Right renal cortex interstitium (tissue), 3 donors: ENCODE results near the gene PILRB. TPM values are rescaled to one million over a fixed set of nuclear protein-coding genes. Genes with fewer than 3 reads are reported as not detected.

ENCODE experiments used
- DNase-seq, 3 donors: peaks; one replicate each; pipeline ENCODE4 v3.0.0-alpha.2; 2013; ENCODE audit warnings: low read depth in 3 of 3, low spot score in 2 of 3
- polyA plus RNA-seq, 3 donors: library from polyadenylated mRNA; unstranded; fragments of 120-200 nt; gene quantifications; one replicate each; pipeline ENCODE4 v1.2.1, GENCODE V29; 2013; ENCODE audit not compliant: insufficient read length in 3 of 3

PILRB gene
- polyA plus RNA-seq, 3 donors, result 23.2 to 26.9 (median 23.8) TPM

GRCh38 chr7:100400656-100401055 lies 42.7 kb downstream of the PILRB start:
- DNase-seq, result no peak

- no peak for DNase-seq
These were observed 43.9 kb downstream of the PILRB start for GRCh38 chr7:100401811-100402210.

- no peak for DNase-seq
These were observed 44.3 kb downstream of the PILRB start for GRCh38 chr7:100402241-100402640.

GRCh38 chr7:100406767-100407166 lies 48.9 kb downstream of the PILRB start:
- DNase-seq, result no peak

GRCh38 chr7:100407285-100408180 lies 49.6 kb downstream of the PILRB start:
- DNase-seq, result peak in 2 of 3 donors; percentile 50 to 55

- DNase-seq, result no peak
These were observed 53.2 kb downstream of the PILRB start for GRCh38 chr7:100411101-100411500.

- no peak for DNase-seq
These were observed 55.4 kb downstream of the PILRB start for GRCh38 chr7:100413346-100413745.

- DNase-seq, result no peak
These were observed 56.0 kb downstream of the PILRB start for GRCh38 chr7:100413889-100414288.

- DNase-seq, result no peak
These were observed 57.5 kb downstream of the PILRB start for GRCh38 chr7:100415448-100415847.

Other genes starting within 250 kb of the PILRB start
- 10 to 100 TPM; 50.7 to 55.0 (median 54.9) TPM for gene TAF6, start 238.8 kb upstream of the PILRB start, polyA plus RNA-seq
- 10 to 100 TPM; 46.4 to 52.3 (median 50.7) TPM for gene CNPY4, start 238.5 kb upstream of the PILRB start, polyA plus RNA-seq
- gene MBLAC1, start 231.2 kb upstream of the PILRB start, polyA plus RNA-seq, result 1 to 10 TPM; 1.2 to 1.7 (median 1.3) TPM
- 100 to 1,000 TPM in 1 of 3 donors, 10 to 100 TPM in 2; 99.1 to 103 (median 99.7) TPM for gene LAMTOR4, start 209.2 kb upstream of the PILRB start, polyA plus RNA-seq
- gene TRAPPC14, start 199.4 kb upstream of the PILRB start, polyA plus RNA-seq, result 10 to 100 TPM; 15.1 to 19.5 (median 16.1) TPM
- 1 to 10 TPM; 4.8 to 5.2 (median 5.0) TPM for gene GAL3ST4, start 189.5 kb upstream of the PILRB start, polyA plus RNA-seq
- gene GPC2, start 180.7 kb upstream of the PILRB start, polyA plus RNA-seq, result 1 to 10 TPM; 6.3 to 7.3 (median 7.2) TPM
- gene STAG3, start 180.2 kb upstream of the PILRB start, polyA plus RNA-seq, result 10 to 100 TPM in 2 of 3 donors, 1 to 10 TPM in 1; 9.2 to 11.8 (median 10.5) TPM
- gene PVRIG, start 138.2 kb upstream of the PILRB start, polyA plus RNA-seq, result 1 to 10 TPM; 2.0 to 3.8 (median 3.1) TPM
- 1 to 10 TPM; 6.7 to 8.1 (median 6.8) TPM for gene SPDYE3, start 50.4 kb upstream of the PILRB start, polyA plus RNA-seq
- 1 to 10 TPM; 3.4 to 3.7 (median 3.5) TPM for gene PILRA, start 15.4 kb downstream of the PILRB start, polyA plus RNA-seq
- gene ZCWPW1, start 70.6 kb downstream of the PILRB start, polyA plus RNA-seq, result 1 to 10 TPM; 5.4 to 6.5 (median 5.4) TPM
- gene MEPCE, start 71.7 kb downstream of the PILRB start, polyA plus RNA-seq, result 10 to 100 TPM; 49.4 to 57.1 (median 51.9) TPM
- 10 to 100 TPM; 12.7 to 14.2 (median 13.9) TPM for gene PPP1R35, start 78.4 kb downstream of the PILRB start, polyA plus RNA-seq
- gene SPACDR, start 106.1 kb downstream of the PILRB start, polyA plus RNA-seq, result 1 to 10 TPM in 1 of 3 donors, under 1 TPM in 2; 0.58 to 1.4 (median 0.82) TPM
- 10 to 100 TPM; 28.6 to 35.0 (median 29.4) TPM for gene TSC22D4, start 121.1 kb downstream of the PILRB start, polyA plus RNA-seq
- gene NYAP1, start 125.8 kb downstream of the PILRB start, polyA plus RNA-seq, result 1 to 10 TPM; 1.3 to 1.8 (median 1.4) TPM
- gene AGFG2, start 181.1 kb downstream of the PILRB start, polyA plus RNA-seq, result 10 to 100 TPM; 10.4 to 12.1 (median 10.4) TPM
- 1 to 10 TPM in 2 of 3 donors, under 1 TPM in 1; 0.82 to 1.7 (median 1.6) TPM for gene SAP25, start 215.8 kb downstream of the PILRB start, polyA plus RNA-seq
- 10 to 100 TPM; 22.9 to 25.5 (median 23.3) TPM for gene LRCH4, start 228.0 kb downstream of the PILRB start, polyA plus RNA-seq
- 1 to 10 TPM; 1.3 to 1.4 (median 1.4) TPM for gene FBXO24, start 228.2 kb downstream of the PILRB start, polyA plus RNA-seq
- 10 to 100 TPM; 76.9 to 87.6 (median 81.8) TPM for gene PCOLCE, start 244.2 kb downstream of the PILRB start, polyA plus RNA-seq